DMS153 (cell line): Measurements from ENCODE around the gene CFAP299.
"Not testable (repeated sequence)": the region's sequence is repeated elsewhere in the genome, so short reads cannot be mapped to it uniquely, and the experiment has no call there.

Experiments used
- DNase-seq: peaks from one replicate; lab custom pipeline; 2025; lab: John Stamatoyannopoulos, UW

Gene CFAP299

GRCh38 chr4:80610199-80610598, 274.7 kb downstream of the CFAP299 start:
- DNase-seq = no peak

- DNase-seq = peak; percentile 55
Observed at GRCh38 chr4:80610845-80611677, 275.5 kb downstream of the CFAP299 start.

- DNase-seq = no peak
Observed at GRCh38 chr4:80611678-80611979, 276.1 kb downstream of the CFAP299 start.

- DNase-seq = no peak
Observed at GRCh38 chr4:80613470-80613869, 277.9 kb downstream of the CFAP299 start.

GRCh38 chr4:80614319-80614718, 278.8 kb downstream of the CFAP299 start:
- no peak for DNase-seq

- DNase-seq = no peak
Observed at GRCh38 chr4:80615099-80615498, 279.6 kb downstream of the CFAP299 start.

GRCh38 chr4:80619070-80619674, 283.6 kb downstream of the CFAP299 start:
- DNase-seq = no peak

GRCh38 chr4:80631861-80632260, 296.3 kb downstream of the CFAP299 start:
- no peak for DNase-seq

GRCh38 chr4:80637190-80637589, 301.7 kb downstream of the CFAP299 start:
- DNase-seq = no peak

- DNase-seq = no peak
Observed at GRCh38 chr4:80646061-80646460, 310.5 kb downstream of the CFAP299 start.

- DNase-seq = no peak
Observed at GRCh38 chr4:80655662-80656061, 320.1 kb downstream of the CFAP299 start.

GRCh38 chr4:80670118-80670517, 334.6 kb downstream of the CFAP299 start:
- not testable (repeated sequence) for DNase-seq

- no peak for DNase-seq
Observed at GRCh38 chr4:80678413-80678812, 342.9 kb downstream of the CFAP299 start.

GRCh38 chr4:80680934-80681333, 345.4 kb downstream of the CFAP299 start:
- no peak for DNase-seq

GRCh38 chr4:80685214-80685613, 349.7 kb downstream of the CFAP299 start:
- DNase-seq = peak; percentile 33

- DNase-seq = not testable (repeated sequence)
Observed at GRCh38 chr4:80687736-80688135, 352.2 kb downstream of the CFAP299 start.

GRCh38 chr4:80694171-80694570, 358.6 kb downstream of the CFAP299 start:
- no peak for DNase-seq

- no peak for DNase-seq
Observed at GRCh38 chr4:80705311-80705710, 369.8 kb downstream of the CFAP299 start.

GRCh38 chr4:80709082-80709869, 373.7 kb downstream of the CFAP299 start:
- DNase-seq = no peak

GRCh38 chr4:80710748-80711451, 375.4 kb downstream of the CFAP299 start:
- DNase-seq = no peak

GRCh38 chr4:80711956-80712355, 376.4 kb downstream of the CFAP299 start:
- DNase-seq = no peak

GRCh38 chr4:80713409-80713808, 377.9 kb downstream of the CFAP299 start:
- DNase-seq = peak; percentile 53
